ENCODE results near the gene NFATC2IP. TPM values are rescaled to one million over a fixed set of nuclear protein-coding genes. Genes with fewer than 3 reads are reported as not detected.
"Not testable (repeated sequence)": the region's sequence is repeated elsewhere in the genome, so short reads cannot be mapped to it uniquely, and the experiment has no call there.

Gene NFATC2IP
- polyA plus RNA-seq, 1 experiment, result 22.3 TPM

- DNase-seq (ENCODE audit: low read depth, low spot score), result no peak
- ChIA-PET CTCF (interaction anchor here (1.8 kb wide), 1 partner anchor 10 kb away, joined by 14 read pairs; no protein-coding TSS in a partner anchor), POLR2A (no interaction called here)
- Histone ChIP-seq H3K27ac (ENCODE audit: low read depth, low read length) (no peak overlapping the region), H3K4me3 (ENCODE audit: low read depth, low read length) (no peak overlapping the region), H3K27me3 (ENCODE audit: control insufficient read depth, insufficient read depth, low read length) (no peaks in the 10 kb centered on the region), H3K9me3 (ENCODE audit: control insufficient read depth, insufficient read depth, low read length) (peaks cover 7% of the 10 kb centered on the region; the same call in 1 of the 2 replicates)
- TF ChIP-seq CTCF (IDR thresholded peaks at IDR 0.05; ENCODE audit: low read depth, low read length), result no peak
Measured at GRCh38 chr16:28935346-28935745, 15.4 kb upstream of the NFATC2IP start.

GRCh38 chr16:28935924-28936783, 14.6 kb upstream of the NFATC2IP start:
- TF ChIP-seq CTCF (IDR thresholded peaks at IDR 0.05; ENCODE audit: low read depth, low read length), result no peak
- Histone ChIP-seq H3K27ac (ENCODE audit: low read depth, low read length) (no peak overlapping the region), H3K9me3 (ENCODE audit: control insufficient read depth, insufficient read depth, low read length) (peaks cover 7% of the 10 kb centered on the region; the same call in 1 of the 2 replicates), H3K4me3 (ENCODE audit: low read depth, low read length) (no peak overlapping the region), H3K27me3 (ENCODE audit: control insufficient read depth, insufficient read depth, low read length) (no peaks in the 10 kb centered on the region)
- no peak for DNase-seq (ENCODE audit: low read depth, low spot score)
- POLR2A ChIA-PET, result no interaction called here
- CTCF ChIA-PET, result interaction anchor here (0.5 to 1.8 kb wide), 2 partner anchors 9 to 744 kb away, joined by 3 to 14 read pairs; no protein-coding TSS in a partner anchor

- H3K27ac ChIP-seq (ENCODE audit: low read depth, low read length), result no peak overlapping the region
- H3K4me3 ChIP-seq (ENCODE audit: low read depth, low read length), result no peak overlapping the region
- peaks cover 7% of the 10 kb centered on the region; the same call in 1 of the 2 replicates for H3K9me3 ChIP-seq (ENCODE audit: control insufficient read depth, insufficient read depth, low read length)
- no peak for DNase-seq (ENCODE audit: low read depth, low spot score)
- TF ChIP-seq CTCF (IDR thresholded peaks at IDR 0.05; ENCODE audit: low read depth, low read length), result no peak
- ChIA-PET POLR2A (no interaction called here), CTCF (interaction anchor here (1.8 kb wide), 1 partner anchor 8 kb away, joined by 14 read pairs; no protein-coding TSS in a partner anchor)
- H3K27me3 ChIP-seq (ENCODE audit: control insufficient read depth, insufficient read depth, low read length), result no peaks in the 10 kb centered on the region
Measured at GRCh38 chr16:28936784-28937155, 14.0 kb upstream of the NFATC2IP start.

GRCh38 chr16:28937222-28937876, 13.4 kb upstream of the NFATC2IP start:
- no peak for TF ChIP-seq CTCF (IDR thresholded peaks at IDR 0.05; ENCODE audit: low read depth, low read length)
- CTCF ChIA-PET, result no interaction called here

GRCh38 chr16:28938721-28939120, 12.0 kb upstream of the NFATC2IP start:
- ChIA-PET CTCF (no interaction called here), POLR2A (no interaction called here)
- H3K9me3 ChIP-seq (ENCODE audit: control insufficient read depth, insufficient read depth, low read length), result peaks cover 7% of the 10 kb centered on the region; the same call in 1 of the 2 replicates
- no peak overlapping the region for H3K4me3 ChIP-seq (ENCODE audit: low read depth, low read length)
- no peaks in the 10 kb centered on the region for H3K27me3 ChIP-seq (ENCODE audit: control insufficient read depth, insufficient read depth, low read length)
- H3K27ac ChIP-seq (ENCODE audit: low read depth, low read length), result no peak overlapping the region
- no peak for DNase-seq (ENCODE audit: low read depth, low spot score)
- no peak for TF ChIP-seq CTCF (IDR thresholded peaks at IDR 0.05; ENCODE audit: low read depth, low read length)

More at GRCh38 chr16:28937222-28937876, 13.4 kb upstream of the NFATC2IP start:
- Histone ChIP-seq H3K9me3 (ENCODE audit: control insufficient read depth, insufficient read depth, low read length) (peaks cover 7% of the 10 kb centered on the region; the same call in 1 of the 2 replicates), H3K27me3 (ENCODE audit: control insufficient read depth, insufficient read depth, low read length) (no peaks in the 10 kb centered on the region), H3K27ac (ENCODE audit: low read depth, low read length) (no peak overlapping the region), H3K4me3 (ENCODE audit: low read depth, low read length) (no peak overlapping the region)
- no peak for DNase-seq (ENCODE audit: low read depth, low spot score)
- POLR2A ChIA-PET, result no interaction called here

GRCh38 chr16:28939825-28940224, 10.9 kb upstream of the NFATC2IP start:
- H3K9me3 ChIP-seq (ENCODE audit: control insufficient read depth, insufficient read depth, low read length); POLR2A ChIA-PET; H3K27ac ChIP-seq (ENCODE audit: low read depth, low read length); DNase-seq (ENCODE audit: low read depth, low spot score); H3K4me3 ChIP-seq (ENCODE audit: low read depth, low read length); CTCF ChIA-PET; H3K27me3 ChIP-seq (ENCODE audit: control insufficient read depth, insufficient read depth, low read length): not testable (repeated sequence)

Data from AG04450 (cell line).